GM12875 (cell line): ENCODE data around the gene MAP9.

ENCODE experiments used
- H3K4me3 ChIP-seq: one replicate; pipeline ENCODE4 v1.5.1; 2011; ENCODE audit warnings: low read depth, low read length, control low read depth
- TF ChIP-seq, protein P1 (sequence below): IDR thresholded peaks from 2 replicates; pipeline ENCODE4 v1.5.1; 2011; ENCODE audit warnings: low read depth, mild to moderate bottlenecking, control low read depth, inconsistent platforms, low read length, moderate library complexity, borderline replicate concordance; ENCODE audit not compliant: insufficient read depth

The MAP9 gene

DNA sequence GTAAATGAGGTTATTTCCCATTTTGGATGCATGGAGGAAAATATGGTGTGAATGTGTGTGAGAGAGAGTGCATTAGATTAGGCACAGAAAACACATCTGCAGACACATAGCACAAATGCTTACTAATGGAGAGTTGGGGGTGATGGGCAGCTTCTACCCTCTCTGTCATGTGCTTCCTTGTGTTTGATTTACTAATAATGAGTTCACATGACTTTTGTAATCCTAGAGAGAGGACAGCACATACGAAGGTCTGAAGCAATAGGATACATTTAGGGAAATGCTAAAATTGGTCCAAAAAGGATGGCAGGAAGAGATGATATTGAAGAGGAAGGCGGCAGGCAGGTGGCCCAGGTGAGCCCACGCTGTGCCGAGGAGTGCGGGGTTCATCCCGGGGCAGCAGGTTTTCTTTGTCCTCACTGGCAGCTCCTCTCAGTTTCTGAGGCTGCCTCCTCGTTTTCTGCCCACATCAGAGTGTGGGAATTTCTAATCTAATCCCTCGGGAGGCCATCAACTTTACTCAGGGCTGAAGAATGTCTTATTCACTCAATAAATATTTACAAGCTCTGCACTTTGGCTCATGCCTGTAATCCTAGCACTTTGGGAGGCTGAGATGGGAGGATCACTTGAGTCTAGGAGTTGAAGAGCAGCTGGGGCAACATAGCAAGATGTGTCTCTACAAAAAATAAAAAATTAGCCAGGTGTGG lies 15.9 kb upstream of the MAP9 start:
- TF ChIP-seq, protein P1, sequence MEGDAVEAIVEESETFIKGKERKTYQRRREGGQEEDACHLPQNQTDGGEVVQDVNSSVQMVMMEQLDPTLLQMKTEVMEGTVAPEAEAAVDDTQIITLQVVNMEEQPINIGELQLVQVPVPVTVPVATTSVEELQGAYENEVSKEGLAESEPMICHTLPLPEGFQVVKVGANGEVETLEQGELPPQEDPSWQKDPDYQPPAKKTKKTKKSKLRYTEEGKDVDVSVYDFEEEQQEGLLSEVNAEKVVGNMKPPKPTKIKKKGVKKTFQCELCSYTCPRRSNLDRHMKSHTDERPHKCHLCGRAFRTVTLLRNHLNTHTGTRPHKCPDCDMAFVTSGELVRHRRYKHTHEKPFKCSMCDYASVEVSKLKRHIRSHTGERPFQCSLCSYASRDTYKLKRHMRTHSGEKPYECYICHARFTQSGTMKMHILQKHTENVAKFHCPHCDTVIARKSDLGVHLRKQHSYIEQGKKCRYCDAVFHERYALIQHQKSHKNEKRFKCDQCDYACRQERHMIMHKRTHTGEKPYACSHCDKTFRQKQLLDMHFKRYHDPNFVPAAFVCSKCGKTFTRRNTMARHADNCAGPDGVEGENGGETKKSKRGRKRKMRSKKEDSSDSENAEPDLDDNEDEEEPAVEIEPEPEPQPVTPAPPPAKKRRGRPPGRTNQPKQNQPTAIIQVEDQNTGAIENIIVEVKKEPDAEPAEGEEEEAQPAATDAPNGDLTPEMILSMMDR, result no peak
- no peak overlapping the region for H3K4me3 ChIP-seq

DNA sequence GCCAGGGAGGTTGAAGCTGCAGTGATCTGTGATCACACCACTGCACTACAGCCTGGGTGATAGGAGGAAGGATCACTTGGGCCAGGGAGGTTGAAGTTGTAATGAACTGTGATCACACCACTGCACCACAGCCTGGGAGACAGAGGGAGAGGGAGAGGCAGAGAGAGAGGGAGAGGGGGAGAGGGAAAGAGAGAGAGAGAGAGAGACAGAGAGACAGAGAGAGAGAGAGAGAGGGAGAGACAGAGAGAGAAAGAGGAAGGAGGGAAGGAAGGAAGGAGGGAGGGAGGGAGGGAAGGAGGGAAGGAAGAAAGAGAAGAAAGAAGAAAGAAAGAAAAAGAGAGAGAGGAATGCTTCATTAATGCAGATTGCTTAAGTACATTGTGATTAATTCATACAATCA lies 15.2 kb upstream of the MAP9 start:
- H3K4me3 ChIP-seq, result no peak overlapping the region
- TF ChIP-seq, protein P1, result no peak

DNA sequence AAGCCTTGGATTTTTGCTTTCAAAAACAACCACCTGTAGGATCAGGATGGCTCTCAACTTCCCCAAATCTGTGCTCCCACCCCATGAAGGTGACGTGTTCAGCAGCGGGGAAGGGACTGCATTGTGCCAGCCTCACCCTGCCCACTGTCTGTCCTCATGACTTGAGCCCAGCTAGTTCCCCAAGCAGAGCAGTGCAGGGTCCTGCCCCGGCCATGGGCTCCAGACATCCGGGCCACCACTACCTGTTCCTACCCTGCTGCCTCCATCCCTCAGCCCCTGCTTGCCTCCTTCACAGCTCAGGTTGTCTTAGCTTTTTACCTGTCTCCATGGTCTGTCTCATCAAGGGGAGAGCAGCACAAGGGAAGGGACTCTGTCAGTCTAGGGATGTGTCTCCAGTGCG lies 11.4 kb upstream of the MAP9 start:
- no peak overlapping the region for H3K4me3 ChIP-seq
- TF ChIP-seq, protein P1, result no peak

DNA sequence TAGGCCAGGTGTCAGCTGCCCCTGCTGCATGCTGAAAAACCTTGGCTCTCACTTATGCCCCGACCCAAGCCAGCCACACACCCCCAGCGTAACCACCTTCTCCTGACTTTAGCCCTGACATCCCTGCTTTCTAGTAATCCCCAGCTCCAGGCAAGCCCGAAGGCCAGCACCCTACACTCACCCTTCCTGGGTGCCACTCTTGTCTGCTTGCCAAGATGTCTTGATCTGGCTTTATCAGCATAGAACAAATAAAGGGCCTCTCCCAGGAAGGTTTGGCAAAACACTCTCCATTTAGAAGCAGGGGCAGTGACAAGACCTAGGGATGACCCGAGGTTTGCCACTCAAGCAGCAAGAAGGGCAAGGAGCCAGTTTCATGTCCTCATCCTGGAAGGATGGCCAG lies 6.8 kb upstream of the MAP9 start:
- no peak overlapping the region for H3K4me3 ChIP-seq
- TF ChIP-seq, protein P1, result no peak

GRCh38 chr4:155377276-155377675 lies 511 bp upstream of the MAP9 start:
- H3K4me3 ChIP-seq, result no peak overlapping the region
- TF ChIP-seq, protein P1, result no peak

DNA sequence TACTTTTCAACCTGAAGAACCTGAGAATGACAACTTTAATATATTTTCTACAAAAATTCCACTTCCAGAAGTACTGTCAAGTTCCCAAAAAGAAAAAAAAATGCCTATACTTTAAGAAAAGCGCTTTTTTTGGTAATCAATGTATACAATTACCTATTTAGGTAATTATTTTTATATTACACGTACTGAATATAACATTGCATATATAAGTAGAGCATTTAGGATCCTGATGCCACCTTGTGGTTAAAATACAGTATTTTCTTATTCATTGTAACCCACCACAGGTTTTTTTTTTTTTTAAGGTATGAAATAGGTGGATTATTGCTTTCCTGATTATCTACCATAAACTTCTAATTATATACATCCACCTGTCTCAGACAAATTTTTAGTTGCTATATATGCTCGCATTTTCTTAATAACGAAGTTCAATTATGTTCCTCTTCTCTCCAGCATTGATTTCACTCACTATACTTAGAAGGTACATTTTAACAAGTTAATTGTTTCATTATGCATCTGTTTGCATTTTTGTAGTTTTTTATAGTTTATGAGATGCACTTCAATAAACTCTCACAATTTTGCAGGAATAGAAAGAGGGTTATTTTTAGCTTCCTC lies 5.2 kb downstream of the MAP9 start:
- H3K4me3 ChIP-seq, result no peak overlapping the region
- TF ChIP-seq, protein P1, result no peak

GRCh38 chr4:155367608-155368007 lies 9.2 kb downstream of the MAP9 start:
- TF ChIP-seq, protein P1, result no peak
- no peak overlapping the region for H3K4me3 ChIP-seq
